SK-N-SH (cell line): Measurements from ENCODE around the gene ZNF470. TPM values are rescaled to one million over a fixed set of nuclear protein-coding genes. Genes with fewer than 3 reads are reported as not detected.

Experiments used
- CTCF ChIA-PET: fragments of 300-600, 350-600 bp; formaldehyde crosslinking; extraction: SDS; loops from one replicate; lab custom pipeline; 2021; lab: Yijun Ruan, JAX
- POLR2A ChIA-PET: fragments of 350-600 bp; sonication (Branson Sonifier 250); formaldehyde crosslinking; extraction: SDS; loops from one replicate; lab custom pipeline; 2020; ENCODE audit warnings: antibody characterized with exemption, inconsistent platforms; lab: Yijun Ruan, JAX
- DNase-seq: peaks from one replicate; pipeline ENCODE4 v3.0.0; 2012
- H2AFZ ChIP-seq: fragments of 200-600 bp; sonication (generic); 2 replicates; pipeline ENCODE4 v1.8.1; 2016; ENCODE audit warnings: antibody characterized with exemption, mild to moderate bottlenecking, low read depth
- H3F3A ChIP-seq: fragments of 200-600 bp; sonication (generic); replicated peaks from 2 replicates; pipeline ENCODE3; 2016; ENCODE audit warnings: antibody characterized with exemption, mild to moderate bottlenecking; ENCODE audit not compliant: insufficient read depth
- H3K27ac ChIP-seq, 2 experiments: fragments of 200-500 bp in 1 of 2; fragments of 200-600 bp in 1 of 2; sonication (Bioruptor generic) in 1 of 2; sonication (generic), shearing (Covaris generic) in 1 of 2; 2 replicates each; pipeline versions ENCODE4 v1.5.1 to v1.6.1; 2014 to 2016; ENCODE audit warnings: low read depth in 2 of 2, inconsistent platforms in 1 of 2, low read length in 1 of 2, mild to moderate bottlenecking in 1 of 2, mixed read lengths in 1 of 2
- H3K27me3 ChIP-seq: fragments of 200-600 bp; sonication (generic), shearing (Covaris generic); 2 replicates; pipeline ENCODE4 v1.6.1; 2016; ENCODE audit warnings: mixed run types; ENCODE audit not compliant: insufficient read depth
- H3K36me3 ChIP-seq, 2 experiments: fragments of 200-500 bp in 1 of 2; fragments of 200-600 bp in 1 of 2; sonication (Bioruptor generic) in 1 of 2; sonication (generic) in 1 of 2; replicated peaks in 1 of 2; 2 replicates each; pipeline versions ENCODE3 to v1.5.1; 2014 to 2016; ENCODE audit warnings: low read length in 1 of 2, mild to moderate bottlenecking in 1 of 2; ENCODE audit not compliant: insufficient read depth in 2 of 2, control insufficient read depth in 1 of 2
- H3K4me1 ChIP-seq, 2 experiments: fragments of 200-500 bp in 1 of 2; fragments of 200-600 bp in 1 of 2; sonication (Bioruptor generic) in 1 of 2; sonication (generic), shearing (Covaris generic) in 1 of 2; 2 replicates each; pipeline versions ENCODE4 v1.5.1 to v1.6.1; 2014 to 2016; ENCODE audit warnings: low read depth in 1 of 2, low read length in 1 of 2, mixed run types in 1 of 2; ENCODE audit not compliant: insufficient read depth in 2 of 2, control insufficient read depth in 1 of 2
- H3K4me2 ChIP-seq: fragments of 200-600 bp; sonication (generic), shearing (Covaris generic); 2 replicates; pipeline ENCODE4 v1.6.1; 2017; ENCODE audit warnings: mixed run types
- H3K4me3 ChIP-seq, 2 experiments: fragments of 200-500 bp in 1 of 2; fragments of 200-600 bp in 1 of 2; sonication (Bioruptor generic) in 1 of 2; sonication (generic), shearing (Covaris generic) in 1 of 2; 2 replicates each; pipeline versions ENCODE4 v1.5.1 to v1.8.1; 2014 to 2016; ENCODE audit warnings: low read depth in 2 of 2, inconsistent platforms in 1 of 2, low read length in 1 of 2, mild to moderate bottlenecking in 1 of 2, mixed read lengths in 1 of 2, moderate library complexity in 1 of 2
- H3K79me2 ChIP-seq: fragments of 200-600 bp; sonication (generic); 2 replicates; pipeline ENCODE4 v1.8.1; 2017; ENCODE audit warnings: mild to moderate bottlenecking; ENCODE audit not compliant: insufficient read depth
- H3K9ac ChIP-seq: fragments of 200-600 bp; sonication (generic); 2 replicates; pipeline ENCODE4 v1.6.1; 2017; ENCODE audit warnings: mixed run types
- H3K9me2 ChIP-seq: fragments of 200-600 bp; sonication (generic); 2 replicates; pipeline ENCODE4 v1.6.1; 2017; ENCODE audit warnings: mixed run types
- H3K9me3 ChIP-seq: fragments of 200-600 bp; sonication (generic); 2 replicates; pipeline ENCODE4 v1.6.1; 2017; ENCODE audit warnings: mixed run types, mild to moderate bottlenecking, moderate library complexity
- H4K20me1 ChIP-seq: fragments of 200-600 bp; sonication (generic); 2 replicates; pipeline ENCODE4 v1.6.1; 2017; ENCODE audit warnings: mild to moderate bottlenecking, mixed run types; ENCODE audit not compliant: insufficient read depth
- FOSL2 ChIP-seq: IDR thresholded peaks from 2 replicates; pipeline ENCODE4 v1.4.0; 2012; ENCODE audit warnings: low read depth, mild to moderate bottlenecking, moderate library complexity, borderline replicate concordance
- FOXJ3 ChIP-seq: sonication (generic); formaldehyde crosslinking; IDR thresholded peaks from 2 replicates; pipeline ENCODE4 v1.5.1; 2020; ENCODE audit warnings: mild to moderate bottlenecking, missing genetic modification reagents
- MEF2A ChIP-seq: IDR thresholded peaks from 2 replicates; pipeline ENCODE4 v1.4.0; 2012; ENCODE audit warnings: low read depth, borderline replicate concordance
- MXI1 ChIP-seq: IDR thresholded peaks from 2 replicates; pipeline ENCODE4 v1.6.1; 2012; ENCODE audit warnings: mild to moderate bottlenecking, low read depth, low read length, improper control_type of control experiment
- NFIC ChIP-seq: IDR thresholded peaks from 2 replicates; pipeline ENCODE4 v1.4.0; 2012; ENCODE audit warnings: borderline replicate concordance
- POLR2AphosphoS5 ChIP-seq: IDR thresholded peaks from 2 replicates; pipeline ENCODE4 v1.6.1; 2012; ENCODE audit warnings: low read depth, low read length
- RCOR1 ChIP-seq: fragments of 150-350 bp; IDR thresholded peaks from 2 replicates; pipeline ENCODE4 v1.6.1; 2017; ENCODE audit warnings: antibody characterized with exemption, low read length
- RXRA ChIP-seq: IDR thresholded peaks from 2 replicates; pipeline ENCODE4 v1.4.0; 2012; ENCODE audit warnings: low read depth, mild to moderate bottlenecking, borderline replicate concordance
- SIN3A ChIP-seq: IDR thresholded peaks from 2 replicates; pipeline ENCODE4 v1.6.1; 2012; ENCODE audit warnings: low read depth, mild to moderate bottlenecking, low read length, moderate library complexity, borderline replicate concordance
- TCF12 ChIP-seq: IDR thresholded peaks from 2 replicates; pipeline ENCODE4 v1.4.0; 2012
- TEAD4 ChIP-seq: IDR thresholded peaks from 2 replicates; pipeline ENCODE4 v1.4.0; 2012; ENCODE audit warnings: mild to moderate bottlenecking, borderline replicate concordance; ENCODE audit not compliant: insufficient read depth
- YY1 ChIP-seq: IDR thresholded peaks from 2 replicates; pipeline ENCODE4 v1.4.0; 2012; ENCODE audit warnings: low read depth, mild to moderate bottlenecking
- whole genome bisulfite sequencing: methylation state at CpG from one replicate; pipeline ENCODE4 v1.1.6; 2017; ENCODE audit warnings: low lambda C conversion rate; 5-methylcytosine and 5-hydroxymethylcytosine counted together
- polyA plus RNA-seq, 3 experiments: library from polyadenylated mRNA; depleted of rRNA; stranded (reverse); fragments of >200 nt; gene quantifications; 2 replicates each; pipeline ENCODE4 v1.2.3, GENCODE V29; 2012
- TF ChIP-seq, protein P1 (sequence below): IDR thresholded peaks from 2 replicates; pipeline ENCODE4 v1.6.1; 2012; ENCODE audit warnings: mild to moderate bottlenecking, low read depth, low read length, moderate library complexity
- TF ChIP-seq, protein P2 (sequence below): IDR thresholded peaks from 2 replicates; pipeline ENCODE4 v1.4.0; 2012; ENCODE audit warnings: low read depth
- TF ChIP-seq, protein P3 (sequence below): IDR thresholded peaks from 2 replicates; pipeline ENCODE4; 2012
- TF ChIP-seq, protein P4 (sequence below): IDR thresholded peaks from 2 replicates; pipeline ENCODE4 v1.4.0; 2012; ENCODE audit warnings: low read depth, borderline replicate concordance
- TF ChIP-seq, protein P5 (sequence below): fragments of 200-600 bp; sonication (generic); IDR thresholded peaks from 2 replicates; pipeline ENCODE4 v1.6.1; 2017; ENCODE audit warnings: antibody characterized with exemption, mild to moderate bottlenecking, moderate library complexity
- TF ChIP-seq, protein P6 (sequence below): IDR thresholded peaks from 2 replicates; pipeline ENCODE4 v1.4.0; 2012; ENCODE audit warnings: low read depth, borderline replicate concordance

ZNF470 gene
- polyA plus RNA-seq, 1 of the 3 experiments (the other 2 are of a cell fraction), result 2.5 TPM

DNA sequence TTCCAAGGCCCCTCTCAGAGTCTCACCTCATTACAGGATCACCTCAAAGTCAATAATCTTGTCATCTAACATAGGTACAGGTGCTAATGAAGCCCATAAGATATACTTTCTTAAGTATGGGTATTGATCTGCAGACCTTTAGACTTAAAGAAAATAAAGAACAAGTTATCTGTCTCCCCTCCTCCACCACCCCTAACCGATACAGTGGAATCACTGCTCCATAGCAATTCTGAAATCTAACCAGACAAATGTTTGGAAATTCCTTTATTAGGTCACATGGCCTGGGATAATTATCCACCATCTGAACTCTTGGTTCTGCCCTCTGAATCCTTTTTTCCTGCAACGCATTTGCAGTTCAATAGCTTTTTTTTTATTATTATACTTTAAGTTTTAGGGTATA, 4.5 kb upstream of the ZNF470 start:
- no peaks in the 10 kb centered on the region for H4K20me1 ChIP-seq
- H2AFZ ChIP-seq, result no peak overlapping the region
- H3K9me3 ChIP-seq, result peaks cover 24% of the 10 kb centered on the region; the same call in 1 of the 2 replicates
- TF ChIP-seq, protein P1, sequence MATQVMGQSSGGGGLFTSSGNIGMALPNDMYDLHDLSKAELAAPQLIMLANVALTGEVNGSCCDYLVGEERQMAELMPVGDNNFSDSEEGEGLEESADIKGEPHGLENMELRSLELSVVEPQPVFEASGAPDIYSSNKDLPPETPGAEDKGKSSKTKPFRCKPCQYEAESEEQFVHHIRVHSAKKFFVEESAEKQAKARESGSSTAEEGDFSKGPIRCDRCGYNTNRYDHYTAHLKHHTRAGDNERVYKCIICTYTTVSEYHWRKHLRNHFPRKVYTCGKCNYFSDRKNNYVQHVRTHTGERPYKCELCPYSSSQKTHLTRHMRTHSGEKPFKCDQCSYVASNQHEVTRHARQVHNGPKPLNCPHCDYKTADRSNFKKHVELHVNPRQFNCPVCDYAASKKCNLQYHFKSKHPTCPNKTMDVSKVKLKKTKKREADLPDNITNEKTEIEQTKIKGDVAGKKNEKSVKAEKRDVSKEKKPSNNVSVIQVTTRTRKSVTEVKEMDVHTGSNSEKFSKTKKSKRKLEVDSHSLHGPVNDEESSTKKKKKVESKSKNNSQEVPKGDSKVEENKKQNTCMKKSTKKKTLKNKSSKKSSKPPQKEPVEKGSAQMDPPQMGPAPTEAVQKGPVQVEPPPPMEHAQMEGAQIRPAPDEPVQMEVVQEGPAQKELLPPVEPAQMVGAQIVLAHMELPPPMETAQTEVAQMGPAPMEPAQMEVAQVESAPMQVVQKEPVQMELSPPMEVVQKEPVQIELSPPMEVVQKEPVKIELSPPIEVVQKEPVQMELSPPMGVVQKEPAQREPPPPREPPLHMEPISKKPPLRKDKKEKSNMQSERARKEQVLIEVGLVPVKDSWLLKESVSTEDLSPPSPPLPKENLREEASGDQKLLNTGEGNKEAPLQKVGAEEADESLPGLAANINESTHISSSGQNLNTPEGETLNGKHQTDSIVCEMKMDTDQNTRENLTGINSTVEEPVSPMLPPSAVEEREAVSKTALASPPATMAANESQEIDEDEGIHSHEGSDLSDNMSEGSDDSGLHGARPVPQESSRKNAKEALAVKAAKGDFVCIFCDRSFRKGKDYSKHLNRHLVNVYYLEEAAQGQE, result no peak
- TF ChIP-seq, protein P2, sequence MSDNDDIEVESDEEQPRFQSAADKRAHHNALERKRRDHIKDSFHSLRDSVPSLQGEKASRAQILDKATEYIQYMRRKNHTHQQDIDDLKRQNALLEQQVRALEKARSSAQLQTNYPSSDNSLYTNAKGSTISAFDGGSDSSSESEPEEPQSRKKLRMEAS, result no peak
- TF ChIP-seq YY1 (no peak), TCF12 (no peak), SIN3A (no peak), TEAD4 (no peak)
- WGBS, result 70% methylated on average over 2 of the region's 2 CpGs
- H3F3A ChIP-seq, result peaks cover 6% of the 10 kb centered on the region
- H3K36me3 ChIP-seq, result peaks cover 0 to 16% of the 10 kb centered on the region in 2 experiments
- H3K27me3 ChIP-seq, result no peaks in the 10 kb centered on the region
- H3K4me3 ChIP-seq, result no peak overlapping the region; a peak in 1 of 4 replicates
- H3K9ac ChIP-seq, result no peak overlapping the region
- no peak overlapping the region for H3K27ac ChIP-seq
- no peak for DNase-seq
- H3K9me2 ChIP-seq, result no peaks in the 10 kb centered on the region
- H3K79me2 ChIP-seq, result no peaks in the 10 kb centered on the region
- POLR2A ChIA-PET, result no interaction called here
- CTCF ChIA-PET, result no interaction called here
- H3K4me1 ChIP-seq, result peaks cover 0 to under 1% of the 10 kb centered on the region in 2 experiments; a peak in 1 of 4 replicates
- H3K4me2 ChIP-seq, result no peak overlapping the region

DNA sequence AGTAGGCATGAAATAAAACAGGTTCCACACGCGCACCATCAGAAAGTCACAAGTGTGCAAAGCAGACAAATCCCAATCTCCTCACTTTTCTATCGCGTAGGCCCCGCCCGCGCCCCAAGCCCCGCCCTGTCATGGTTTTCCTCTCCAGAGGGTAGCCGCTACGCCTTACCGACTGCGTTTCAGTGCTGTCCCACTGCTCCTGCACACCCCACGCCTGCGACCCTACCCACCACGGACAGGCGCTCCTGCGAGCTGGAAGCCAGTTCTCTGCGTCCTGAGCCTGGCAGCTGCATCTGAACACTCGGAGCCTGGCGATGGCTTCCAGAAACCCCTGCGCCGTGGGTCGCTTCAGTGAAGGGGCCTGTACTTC, 379 bp upstream of the ZNF470 start:
- Histone ChIP-seq H4K20me1 (no peaks in the 10 kb centered on the region), H3K36me3 (peaks cover 25 to 46% of the 10 kb centered on the region in 2 experiments), H3K9me3 (peaks cover 37% of the 10 kb centered on the region; the same call in 1 of the 2 replicates), H3K27ac (peak overlapping the region in 1 of 2 experiments; percentile 89; a peak in 3 of 4 replicates), H3K9me2 (no peaks in the 10 kb centered on the region), H3F3A (peaks cover 6% of the 10 kb centered on the region), H3K4me1 (peaks cover 0 to 4% of the 10 kb centered on the region in 2 experiments; a peak in 1 of 4 replicates), H3K9ac (peak overlapping the region; percentile 69), H2AFZ (peak overlapping the region; percentile 97), H3K27me3 (no peaks in the 10 kb centered on the region), H3K79me2 (no peaks in the 10 kb centered on the region; the same call in 1 of the 2 replicates), H3K4me2 (peak overlapping the region; percentile 85; the same call in 1 of the 2 replicates), H3K4me3 (peak overlapping the region; percentile 91 to 97)
- DNase-seq, result peak; percentile 68
- 5% methylated on average over 15 of the region's 23 CpGs for WGBS
- ChIA-PET CTCF (no interaction called here), POLR2A (interaction anchor here (0.6 kb wide), 1 partner anchor 446 kb away, joined by 4 read pairs; no protein-coding TSS in a partner anchor)
- TF ChIP-seq RCOR1, result no peak
- TF ChIP-seq SIN3A, result no peak
- TF ChIP-seq FOSL2, result no peak
- TF ChIP-seq NFIC, result no peak
- TF ChIP-seq YY1, result no peak
- TF ChIP-seq MEF2A, result no peak
- TF ChIP-seq, protein P3, sequence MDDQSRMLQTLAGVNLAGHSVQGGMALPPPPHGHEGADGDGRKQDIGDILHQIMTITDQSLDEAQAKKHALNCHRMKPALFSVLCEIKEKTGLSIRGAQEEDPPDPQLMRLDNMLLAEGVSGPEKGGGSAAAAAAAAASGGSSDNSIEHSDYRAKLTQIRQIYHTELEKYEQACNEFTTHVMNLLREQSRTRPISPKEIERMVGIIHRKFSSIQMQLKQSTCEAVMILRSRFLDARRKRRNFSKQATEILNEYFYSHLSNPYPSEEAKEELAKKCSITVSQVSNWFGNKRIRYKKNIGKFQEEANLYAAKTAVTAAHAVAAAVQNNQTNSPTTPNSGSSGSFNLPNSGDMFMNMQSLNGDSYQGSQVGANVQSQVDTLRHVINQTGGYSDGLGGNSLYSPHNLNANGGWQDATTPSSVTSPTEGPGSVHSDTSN, result no peak
- TF ChIP-seq, protein P4, sequence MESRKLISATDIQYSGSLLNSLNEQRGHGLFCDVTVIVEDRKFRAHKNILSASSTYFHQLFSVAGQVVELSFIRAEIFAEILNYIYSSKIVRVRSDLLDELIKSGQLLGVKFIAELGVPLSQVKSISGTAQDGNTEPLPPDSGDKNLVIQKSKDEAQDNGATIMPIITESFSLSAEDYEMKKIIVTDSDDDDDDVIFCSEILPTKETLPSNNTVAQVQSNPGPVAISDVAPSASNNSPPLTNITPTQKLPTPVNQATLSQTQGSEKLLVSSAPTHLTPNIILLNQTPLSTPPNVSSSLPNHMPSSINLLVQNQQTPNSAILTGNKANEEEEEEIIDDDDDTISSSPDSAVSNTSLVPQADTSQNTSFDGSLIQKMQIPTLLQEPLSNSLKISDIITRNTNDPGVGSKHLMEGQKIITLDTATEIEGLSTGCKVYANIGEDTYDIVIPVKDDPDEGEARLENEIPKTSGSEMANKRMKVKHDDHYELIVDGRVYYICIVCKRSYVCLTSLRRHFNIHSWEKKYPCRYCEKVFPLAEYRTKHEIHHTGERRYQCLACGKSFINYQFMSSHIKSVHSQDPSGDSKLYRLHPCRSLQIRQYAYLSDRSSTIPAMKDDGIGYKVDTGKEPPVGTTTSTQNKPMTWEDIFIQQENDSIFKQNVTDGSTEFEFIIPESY, result no peak
- TF ChIP-seq, protein P5, sequence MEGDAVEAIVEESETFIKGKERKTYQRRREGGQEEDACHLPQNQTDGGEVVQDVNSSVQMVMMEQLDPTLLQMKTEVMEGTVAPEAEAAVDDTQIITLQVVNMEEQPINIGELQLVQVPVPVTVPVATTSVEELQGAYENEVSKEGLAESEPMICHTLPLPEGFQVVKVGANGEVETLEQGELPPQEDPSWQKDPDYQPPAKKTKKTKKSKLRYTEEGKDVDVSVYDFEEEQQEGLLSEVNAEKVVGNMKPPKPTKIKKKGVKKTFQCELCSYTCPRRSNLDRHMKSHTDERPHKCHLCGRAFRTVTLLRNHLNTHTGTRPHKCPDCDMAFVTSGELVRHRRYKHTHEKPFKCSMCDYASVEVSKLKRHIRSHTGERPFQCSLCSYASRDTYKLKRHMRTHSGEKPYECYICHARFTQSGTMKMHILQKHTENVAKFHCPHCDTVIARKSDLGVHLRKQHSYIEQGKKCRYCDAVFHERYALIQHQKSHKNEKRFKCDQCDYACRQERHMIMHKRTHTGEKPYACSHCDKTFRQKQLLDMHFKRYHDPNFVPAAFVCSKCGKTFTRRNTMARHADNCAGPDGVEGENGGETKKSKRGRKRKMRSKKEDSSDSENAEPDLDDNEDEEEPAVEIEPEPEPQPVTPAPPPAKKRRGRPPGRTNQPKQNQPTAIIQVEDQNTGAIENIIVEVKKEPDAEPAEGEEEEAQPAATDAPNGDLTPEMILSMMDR, result no peak
- TF ChIP-seq, protein P6, sequence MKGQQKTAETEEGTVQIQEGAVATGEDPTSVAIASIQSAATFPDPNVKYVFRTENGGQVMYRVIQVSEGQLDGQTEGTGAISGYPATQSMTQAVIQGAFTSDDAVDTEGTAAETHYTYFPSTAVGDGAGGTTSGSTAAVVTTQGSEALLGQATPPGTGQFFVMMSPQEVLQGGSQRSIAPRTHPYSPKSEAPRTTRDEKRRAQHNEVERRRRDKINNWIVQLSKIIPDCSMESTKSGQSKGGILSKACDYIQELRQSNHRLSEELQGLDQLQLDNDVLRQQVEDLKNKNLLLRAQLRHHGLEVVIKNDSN, result no peak
- TF ChIP-seq MXI1, result no peak
- TF ChIP-seq RXRA, result no peak
- TF ChIP-seq FOXJ3 (CRISPR knock-in tag), result no peak
- no peak for TF ChIP-seq POLR2AphosphoS5
